Caco-2 (cell line): ENCODE data around the gene CCDC102B. TPM values are rescaled to one million over a fixed set of nuclear protein-coding genes. Genes with fewer than 3 reads are reported as not detected.

Experiments used
- BruUV-seq: library from RNA; stranded (reverse); fragments of 400-500 nt; replicated peaks from 2 replicates; lab custom pipeline; 2021; lab: Mats Ljungman, UMichigan
- CTCF ChIA-PET: fragments of 300-600 bp; sonication (Branson Sonifier 250); formaldehyde crosslinking; loops from one replicate; lab custom pipeline; 2022; ENCODE audit warnings: antibody characterized with exemption; lab: Charles Lee
- POLR2A ChIA-PET: fragments of 300-600 bp; sonication (Branson Sonifier 250); formaldehyde crosslinking; loops from one replicate; lab custom pipeline; 2022; ENCODE audit warnings: antibody characterized with exemption; lab: Charles Lee
- DNase-seq, 2 experiments: peaks; one replicate each; pipeline versions ENCODE4 v3.0.0 to v3.0.0-alpha.2; 2020 to 2022
- H3K27me3 ChIP-seq: replicated peaks from 2 replicates; pipeline ENCODE4 v1.6.0; 2011; ENCODE audit warnings: low read length; ENCODE audit not compliant: control insufficient read depth, insufficient read depth
- H3K36me3 ChIP-seq: 2 replicates; pipeline ENCODE4 v1.5.1; 2011; ENCODE audit warnings: low read length; ENCODE audit not compliant: control insufficient read depth, insufficient read depth
- H3K4me1 ChIP-seq: fragments of 250-450 bp; sonication (Bioruptor Pico); 2 replicates; pipeline ENCODE4 v1.5.1; 2020; ENCODE audit warnings: mild to moderate bottlenecking
- H3K4me3 ChIP-seq: 2 replicates; pipeline ENCODE4 v1.5.1; 2011; ENCODE audit warnings: low read depth, mild to moderate bottlenecking, control low read depth, low read length
- H3K9me3 ChIP-seq: fragments of 250-450 bp; sonication (Bioruptor Pico); 2 replicates; pipeline ENCODE4 v1.5.1; 2020; ENCODE audit warnings: mild to moderate bottlenecking, moderate library complexity
- H3K27ac Mint-ChIP-seq: one replicate; pipeline ENCODE4 v1.8.0; 2022; ENCODE audit warnings: mixed read lengths; ENCODE audit not compliant: unreplicated experiment
- H3K27me3 Mint-ChIP-seq: one replicate; pipeline ENCODE4 v1.8.0; 2022; ENCODE audit warnings: mixed read lengths; ENCODE audit not compliant: insufficient read depth, unreplicated experiment
- H3K36me3 Mint-ChIP-seq: one replicate; pipeline ENCODE4 v1.8.0; 2022; ENCODE audit warnings: mild to moderate bottlenecking, mixed read lengths; ENCODE audit not compliant: insufficient read depth, unreplicated experiment
- H3K4me1 Mint-ChIP-seq: one replicate; pipeline ENCODE4 v1.8.0; 2022; ENCODE audit warnings: low read depth, mixed read lengths; ENCODE audit not compliant: unreplicated experiment
- H3K4me3 Mint-ChIP-seq: one replicate; pipeline ENCODE4 v1.8.0; 2022; ENCODE audit warnings: mild to moderate bottlenecking, moderate library complexity, mixed read lengths; ENCODE audit not compliant: unreplicated experiment
- H3K9me3 Mint-ChIP-seq: one replicate; pipeline ENCODE4 v1.8.0; 2022; ENCODE audit warnings: mixed read lengths; ENCODE audit not compliant: unreplicated experiment
- intact Hi-C: fragments of 100-400 bp; cut with micrococcal nuclease; formaldehyde crosslinking; loops from one replicate; pipeline ENCODE4 v1.10.0; 2022; ENCODE audit not compliant: unreplicated experiment
- total RNA-seq: library from RNA; stranded (reverse); gene quantifications from 2 replicates; pipeline ENCODE4 v1.2.3, GENCODE V29; 2022
- TF ChIP-seq, protein P1 (sequence below), 2 experiments: fragments of 200-600 bp in 1 of 2; IDR thresholded peaks; 1 replicate in 1 of 2; 2 replicates in 1 of 2; pipeline versions ENCODE4 v1.5.1 to v1.8.0; 2011 to 2022; ENCODE audit warnings: antibody characterized with exemption in 1 of 2, control low read depth in 1 of 2, inconsistent platforms in 1 of 2, low read depth in 1 of 2, low read length in 1 of 2, mild to moderate bottlenecking in 1 of 2, moderate library complexity in 1 of 2; ENCODE audit not compliant: insufficient read depth in 1 of 2, severe bottlenecking in 1 of 2, unreplicated experiment in 1 of 2

Gene CCDC102B
- total RNA-seq, 1 experiment from 2014 or later = 1.1 TPM

DNA sequence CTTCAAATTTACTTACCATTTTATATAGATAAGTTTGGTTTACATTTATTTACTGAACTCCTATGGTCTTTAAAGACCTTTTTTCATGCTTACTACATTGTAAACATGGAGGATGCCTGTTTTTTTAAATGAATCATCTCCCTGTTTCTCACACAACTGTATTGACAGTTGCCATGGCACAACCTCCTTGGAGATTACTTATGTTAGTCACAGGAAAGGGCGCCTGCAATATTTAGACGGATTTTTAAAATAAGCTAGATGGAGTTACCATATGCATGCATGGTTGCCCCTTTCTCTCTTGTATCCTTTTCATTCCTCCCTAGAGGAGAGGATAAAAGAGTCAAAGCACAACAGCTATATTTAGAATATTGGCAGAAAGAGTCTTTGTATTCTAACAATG is 34.8 kb upstream of the CCDC102B start:
- no TSS peak for BruUV-seq
- no peak overlapping the region for H3K27ac Mint-ChIP-seq
- Histone ChIP-seq H3K27me3 (no peaks in the 10 kb centered on the region), H3K9me3 (no peaks in the 10 kb centered on the region), H3K4me1 (no peaks in the 10 kb centered on the region), H3K4me3 (no peak overlapping the region), H3K36me3 (no peaks in the 10 kb centered on the region)
- TF ChIP-seq, protein P1, sequence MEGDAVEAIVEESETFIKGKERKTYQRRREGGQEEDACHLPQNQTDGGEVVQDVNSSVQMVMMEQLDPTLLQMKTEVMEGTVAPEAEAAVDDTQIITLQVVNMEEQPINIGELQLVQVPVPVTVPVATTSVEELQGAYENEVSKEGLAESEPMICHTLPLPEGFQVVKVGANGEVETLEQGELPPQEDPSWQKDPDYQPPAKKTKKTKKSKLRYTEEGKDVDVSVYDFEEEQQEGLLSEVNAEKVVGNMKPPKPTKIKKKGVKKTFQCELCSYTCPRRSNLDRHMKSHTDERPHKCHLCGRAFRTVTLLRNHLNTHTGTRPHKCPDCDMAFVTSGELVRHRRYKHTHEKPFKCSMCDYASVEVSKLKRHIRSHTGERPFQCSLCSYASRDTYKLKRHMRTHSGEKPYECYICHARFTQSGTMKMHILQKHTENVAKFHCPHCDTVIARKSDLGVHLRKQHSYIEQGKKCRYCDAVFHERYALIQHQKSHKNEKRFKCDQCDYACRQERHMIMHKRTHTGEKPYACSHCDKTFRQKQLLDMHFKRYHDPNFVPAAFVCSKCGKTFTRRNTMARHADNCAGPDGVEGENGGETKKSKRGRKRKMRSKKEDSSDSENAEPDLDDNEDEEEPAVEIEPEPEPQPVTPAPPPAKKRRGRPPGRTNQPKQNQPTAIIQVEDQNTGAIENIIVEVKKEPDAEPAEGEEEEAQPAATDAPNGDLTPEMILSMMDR (IDR thresholded peaks at IDR 0.05; ENCODE audit: insufficient read depth in 1 of 2, low read depth in 1 of 2, low read length in 1 of 2, severe bottlenecking in 1 of 2, unreplicated experiment in 1 of 2) = no peak
- no peaks in the 10 kb centered on the region for H3K9me3 Mint-ChIP-seq
- POLR2A ChIA-PET = no interaction called here
- H3K4me3 Mint-ChIP-seq = no peak overlapping the region
- H3K27me3 Mint-ChIP-seq = no peaks in the 10 kb centered on the region
- H3K36me3 Mint-ChIP-seq = no peaks in the 10 kb centered on the region
- CTCF ChIA-PET = no interaction called here
- intact Hi-C loops = no loop called here
- DNase-seq = no peak
- H3K4me1 Mint-ChIP-seq = no peaks in the 10 kb centered on the region

GRCh38 chr18:68764016-68764415 is 33.9 kb upstream of the CCDC102B start:
- no peaks in the 10 kb centered on the region for H3K4me1 Mint-ChIP-seq
- no peaks in the 10 kb centered on the region for H3K9me3 Mint-ChIP-seq
- H3K4me3 ChIP-seq = no peak overlapping the region
- TF ChIP-seq, protein P1 (IDR thresholded peaks at IDR 0.05; ENCODE audit: insufficient read depth in 1 of 2, low read depth in 1 of 2, low read length in 1 of 2, severe bottlenecking in 1 of 2, unreplicated experiment in 1 of 2) = no peak
- intact Hi-C loops = no loop called here
- no peaks in the 10 kb centered on the region for H3K27me3 Mint-ChIP-seq
- H3K4me3 Mint-ChIP-seq = no peak overlapping the region
- DNase-seq = no peak
- H3K9me3 ChIP-seq = no peaks in the 10 kb centered on the region
- H3K36me3 ChIP-seq = no peaks in the 10 kb centered on the region
- BruUV-seq = no TSS peak
- CTCF ChIA-PET = no interaction called here
- H3K27ac Mint-ChIP-seq = no peak overlapping the region
- no peaks in the 10 kb centered on the region for H3K27me3 ChIP-seq
- H3K4me1 ChIP-seq = no peaks in the 10 kb centered on the region
- H3K36me3 Mint-ChIP-seq = no peaks in the 10 kb centered on the region
- POLR2A ChIA-PET = no interaction called here

- Mint-ChIP-seq H3K36me3 (no peaks in the 10 kb centered on the region), H3K4me1 (no peaks in the 10 kb centered on the region), H3K27ac (no peak overlapping the region), H3K27me3 (no peaks in the 10 kb centered on the region), H3K9me3 (no peaks in the 10 kb centered on the region), H3K4me3 (no peak overlapping the region)
- Histone ChIP-seq H3K4me1 (no peaks in the 10 kb centered on the region), H3K36me3 (no peaks in the 10 kb centered on the region), H3K4me3 (no peak overlapping the region), H3K9me3 (no peaks in the 10 kb centered on the region), H3K27me3 (no peaks in the 10 kb centered on the region)
- intact Hi-C loops = no loop called here
- TF ChIP-seq, protein P1 (IDR thresholded peaks at IDR 0.05; ENCODE audit: insufficient read depth in 1 of 2, low read depth in 1 of 2, low read length in 1 of 2, severe bottlenecking in 1 of 2, unreplicated experiment in 1 of 2) = no peak
- CTCF ChIA-PET = no interaction called here
- no peak for DNase-seq
- POLR2A ChIA-PET = no interaction called here
- BruUV-seq = no TSS peak
Measured at GRCh38 chr18:68766433-68766832, 31.4 kb upstream of the CCDC102B start.
